CD14-positive monocyte (primary cell): Measurements from ENCODE around the gene DUSP12. TPM values are rescaled to one million over a fixed set of nuclear protein-coding genes. Genes with fewer than 3 reads are reported as not detected.

ENCODE experiments used
- DNase-seq, 3 donors: peaks; one replicate each; pipeline ENCODE4 v3.0.0-alpha.2; 2011 to 2022
- H2AFZ ChIP-seq: 2 replicates; pipeline ENCODE4 v1.6.0; 2012; ENCODE audit warnings: mild to moderate bottlenecking, low read depth, low read length, inconsistent platforms; ENCODE audit not compliant: insufficient read depth, poor library complexity, severe bottlenecking
- H3K27ac ChIP-seq, 2 donors: 1 replicate in 1 of 2; 2 replicates in 1 of 2; pipeline ENCODE4 v1.5.1; 2012 to 2013; ENCODE audit warnings: low read length in 2 of 2, control low read depth in 1 of 2, inconsistent platforms in 1 of 2, low read depth in 1 of 2, mild to moderate bottlenecking in 1 of 2
- H3K27me3 ChIP-seq, 2 donors: one replicate each; pipeline versions ENCODE4 v1.6.0 to v1.6.1; 2011 to 2013; ENCODE audit warnings: low read length in 2 of 2; ENCODE audit not compliant: control insufficient read depth in 2 of 2, insufficient read depth in 2 of 2
- H3K36me3 ChIP-seq, 2 donors: replicated peaks in 1 of 2; 1 replicate in 1 of 2; 2 replicates in 1 of 2; pipeline versions ENCODE4 v1.5.1 to v1.6.1; 2012 to 2013; ENCODE audit warnings: low read length in 2 of 2, control low read depth in 1 of 2, inconsistent platforms in 1 of 2, mild to moderate bottlenecking in 1 of 2; ENCODE audit not compliant: insufficient read depth in 2 of 2, control insufficient read depth in 1 of 2
- H3K4me1 ChIP-seq, 2 donors: 1 replicate in 1 of 2; 2 replicates in 1 of 2; pipeline versions ENCODE4 v1.5.1 to v1.6.1; 2012 to 2013; ENCODE audit warnings: low read length in 2 of 2, control low read depth in 1 of 2, inconsistent platforms in 1 of 2, mild to moderate bottlenecking in 1 of 2, moderate library complexity in 1 of 2; ENCODE audit not compliant: insufficient read depth in 2 of 2, control insufficient read depth in 1 of 2
- H3K4me2 ChIP-seq: replicated peaks from 2 replicates; pipeline ENCODE3; 2012; ENCODE audit warnings: low read length, moderate library complexity, mild to moderate bottlenecking; ENCODE audit not compliant: poor library complexity, severe bottlenecking; ENCODE audit errors: extremely low read depth
- H3K4me3 ChIP-seq, 3 experiments: fragments of 200-600 bp in 1 of 3; sonication (generic) in 1 of 3; replicated peaks in 1 of 3; 1 replicate in 2 of 3; 2 replicates in 1 of 3; pipeline ENCODE4 v1.5.1; 2011 to 2013; ENCODE audit warnings: low read length in 3 of 3, mild to moderate bottlenecking in 3 of 3, control low read depth in 2 of 3, low read depth in 2 of 3, inconsistent platforms in 1 of 3, moderate library complexity in 1 of 3
- H3K79me2 ChIP-seq: 2 replicates; pipeline ENCODE4 v1.6.0; 2012; ENCODE audit warnings: mild to moderate bottlenecking, control low read depth, inconsistent platforms, low read length, moderate library complexity; ENCODE audit not compliant: insufficient read depth
- H3K9ac ChIP-seq: 2 replicates; pipeline ENCODE4 v1.6.0; 2017; ENCODE audit warnings: low read length, mild to moderate bottlenecking; ENCODE audit not compliant: insufficient read depth, poor library complexity, severe bottlenecking
- H3K9me3 ChIP-seq, 2 donors: replicated peaks in 1 of 2; 1 replicate in 1 of 2; 2 replicates in 1 of 2; pipeline versions ENCODE4 v1.5.1 to v1.6.1; 2012 to 2013; ENCODE audit warnings: low read length in 2 of 2, control low read depth in 1 of 2; ENCODE audit not compliant: control insufficient read depth in 1 of 2, insufficient read depth in 1 of 2
- H4K20me1 ChIP-seq: 2 replicates; pipeline ENCODE4 v1.6.0; 2012; ENCODE audit warnings: mild to moderate bottlenecking, low read length, control low read depth, moderate library complexity; ENCODE audit not compliant: insufficient read depth
- H3K27ac Mint-ChIP-seq, 7 donors: one replicate each; pipeline ENCODE4 v1.8.0; 2020; ENCODE audit warnings: mild to moderate bottlenecking in 7 of 7, mixed read lengths in 7 of 7, moderate library complexity in 6 of 7, inconsistent platforms in 2 of 7
- H3K27me3 Mint-ChIP-seq, 3 donors: one replicate each; pipeline ENCODE4 v1.8.0; 2021 to 2022; ENCODE audit warnings: low read depth in 3 of 3, mild to moderate bottlenecking in 3 of 3, mixed read lengths in 3 of 3, moderate library complexity in 3 of 3, inconsistent platforms in 1 of 3
- H3K36me3 Mint-ChIP-seq, 2 donors: one replicate each; pipeline ENCODE4 v1.8.0; 2020; ENCODE audit warnings: mixed read lengths in 2 of 2, inconsistent platforms in 1 of 2, mild to moderate bottlenecking in 1 of 2
- H3K4me1 Mint-ChIP-seq: one replicate; pipeline ENCODE4 v1.8.0; 2020; ENCODE audit warnings: mild to moderate bottlenecking, mixed read lengths
- H3K4me3 Mint-ChIP-seq, 2 donors: one replicate each; pipeline ENCODE4 v1.8.0; 2020; ENCODE audit warnings: mild to moderate bottlenecking in 2 of 2, mixed read lengths in 2 of 2, moderate library complexity in 1 of 2
- H3K9me3 Mint-ChIP-seq, 7 donors: one replicate each; pipeline ENCODE4 v1.8.0; 2020 to 2022; ENCODE audit warnings: mixed read lengths in 7 of 7, mild to moderate bottlenecking in 6 of 7, moderate library complexity in 6 of 7, inconsistent platforms in 2 of 7
- WGBS: methylation state at CpG from one replicate; pipeline ENCODE4 v1.1.5; 2013; ENCODE audit warnings: missing lambda C conversion rate; ENCODE audit not compliant: insufficient coverage; 5-methylcytosine and 5-hydroxymethylcytosine counted together
- intact Hi-C, 2 donors: fragments of 100-400 bp; cut with micrococcal nuclease; formaldehyde crosslinking; loops; one replicate each; pipeline versions ENCODE4 v1.15.0 to v1.15.1; 2023
- polyA plus RNA-seq, 3 donors: library from polyadenylated mRNA; depleted of rRNA in 1 of 3; unstranded in 2 of 3; stranded (reverse) in 1 of 3; fragments of 300-500 nt in 2 of 3; fragments of >200 nt in 1 of 3; fragmentation: Illumina TruSeq in 2 of 3; gene quantifications; 1 replicate in 2 of 3; 2 replicates in 1 of 3; pipeline ENCODE4 v1.2.3, GENCODE V29; 2012 to 2021
- TF ChIP-seq, protein P1 (sequence below): fragments of 200-600 bp; IDR thresholded peaks from one replicate; pipeline ENCODE4 v1.8.0; 2022; ENCODE audit warnings: antibody characterized with exemption, mild to moderate bottlenecking

DUSP12 gene
- polyA plus RNA-seq, 3 donors: 19.0 to 32.0 (median 30.5) TPM

- Histone ChIP-seq H3K27me3 (no peaks in the 10 kb centered on the region), H3K4me1 (peaks cover 48 to 69% of the 10 kb centered on the region in 2 donors), H3K4me2 (peak overlapping the region; percentile 62), H3K9me3 (no peaks in the 10 kb centered on the region), H3K27ac (peak overlapping the region in 1 of 2 donors; percentile 58), H3K9ac (no peak overlapping the region), H4K20me1 (peaks cover 45% of the 10 kb centered on the region), H3K79me2 (peaks cover 89% of the 10 kb centered on the region), H3K36me3 (no peaks in the 10 kb centered on the region), H2AFZ (no peak overlapping the region), H3K4me3 (peak overlapping the region in 1 of 3 experiments; percentile 36)
- WGBS: 68% methylated on average over 2 of the region's 2 CpGs
- Mint-ChIP-seq H3K4me1 (peaks cover 24% of the 10 kb centered on the region), H3K9me3 (no peaks in the 10 kb centered on the region), H3K27ac (no peak overlapping the region), H3K27me3 (no peaks in the 10 kb centered on the region), H3K4me3 (no peak overlapping the region), H3K36me3 (peaks cover 3 to 7% of the 10 kb centered on the region in 2 donors)
- intact Hi-C loops: no loop called here
- DNase-seq: no peak
- TF ChIP-seq, protein P1, sequence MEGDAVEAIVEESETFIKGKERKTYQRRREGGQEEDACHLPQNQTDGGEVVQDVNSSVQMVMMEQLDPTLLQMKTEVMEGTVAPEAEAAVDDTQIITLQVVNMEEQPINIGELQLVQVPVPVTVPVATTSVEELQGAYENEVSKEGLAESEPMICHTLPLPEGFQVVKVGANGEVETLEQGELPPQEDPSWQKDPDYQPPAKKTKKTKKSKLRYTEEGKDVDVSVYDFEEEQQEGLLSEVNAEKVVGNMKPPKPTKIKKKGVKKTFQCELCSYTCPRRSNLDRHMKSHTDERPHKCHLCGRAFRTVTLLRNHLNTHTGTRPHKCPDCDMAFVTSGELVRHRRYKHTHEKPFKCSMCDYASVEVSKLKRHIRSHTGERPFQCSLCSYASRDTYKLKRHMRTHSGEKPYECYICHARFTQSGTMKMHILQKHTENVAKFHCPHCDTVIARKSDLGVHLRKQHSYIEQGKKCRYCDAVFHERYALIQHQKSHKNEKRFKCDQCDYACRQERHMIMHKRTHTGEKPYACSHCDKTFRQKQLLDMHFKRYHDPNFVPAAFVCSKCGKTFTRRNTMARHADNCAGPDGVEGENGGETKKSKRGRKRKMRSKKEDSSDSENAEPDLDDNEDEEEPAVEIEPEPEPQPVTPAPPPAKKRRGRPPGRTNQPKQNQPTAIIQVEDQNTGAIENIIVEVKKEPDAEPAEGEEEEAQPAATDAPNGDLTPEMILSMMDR: no peak
These were observed 22.4 kb downstream of the DUSP12 start for GRCh38 chr1:161771973-161772372.

GRCh38 chr1:161772397-161772796 lies 22.8 kb downstream of the DUSP12 start:
- Histone ChIP-seq H3K79me2 (peaks cover 89% of the 10 kb centered on the region), H3K27me3 (no peaks in the 10 kb centered on the region), H3K27ac (peak overlapping the region in 1 of 2 donors; percentile 58), H3K4me3 (peak overlapping the region in 2 of 3 experiments; percentile 5 to 36), H3K4me2 (peak overlapping the region; percentile 62), H3K4me1 (peaks cover 44 to 65% of the 10 kb centered on the region in 2 donors), H2AFZ (no peak overlapping the region), H3K9ac (no peak overlapping the region), H4K20me1 (peaks cover 49% of the 10 kb centered on the region), H3K9me3 (no peaks in the 10 kb centered on the region), H3K36me3 (no peaks in the 10 kb centered on the region)
- Mint-ChIP-seq H3K4me3 (no peak overlapping the region), H3K36me3 (peaks cover 3 to 7% of the 10 kb centered on the region in 2 donors), H3K9me3 (no peaks in the 10 kb centered on the region), H3K4me1 (peaks cover 20% of the 10 kb centered on the region), H3K27ac (no peak overlapping the region), H3K27me3 (no peaks in the 10 kb centered on the region)
- DNase-seq: peak; percentile 42 to 80 (median 72)
- TF ChIP-seq, protein P1: no peak
- intact Hi-C loops: no loop called here
